NCI-H345 (cell line): ENCODE data around the gene CMTM3.
"Not testable (repeated sequence)": the region's sequence is repeated elsewhere in the genome, so short reads cannot be mapped to it uniquely, and the experiment has no call there.

Experiments used
- DNase-seq: peaks from one replicate; lab custom pipeline; 2025; lab: John Stamatoyannopoulos, UW

CMTM3 gene

DNA sequence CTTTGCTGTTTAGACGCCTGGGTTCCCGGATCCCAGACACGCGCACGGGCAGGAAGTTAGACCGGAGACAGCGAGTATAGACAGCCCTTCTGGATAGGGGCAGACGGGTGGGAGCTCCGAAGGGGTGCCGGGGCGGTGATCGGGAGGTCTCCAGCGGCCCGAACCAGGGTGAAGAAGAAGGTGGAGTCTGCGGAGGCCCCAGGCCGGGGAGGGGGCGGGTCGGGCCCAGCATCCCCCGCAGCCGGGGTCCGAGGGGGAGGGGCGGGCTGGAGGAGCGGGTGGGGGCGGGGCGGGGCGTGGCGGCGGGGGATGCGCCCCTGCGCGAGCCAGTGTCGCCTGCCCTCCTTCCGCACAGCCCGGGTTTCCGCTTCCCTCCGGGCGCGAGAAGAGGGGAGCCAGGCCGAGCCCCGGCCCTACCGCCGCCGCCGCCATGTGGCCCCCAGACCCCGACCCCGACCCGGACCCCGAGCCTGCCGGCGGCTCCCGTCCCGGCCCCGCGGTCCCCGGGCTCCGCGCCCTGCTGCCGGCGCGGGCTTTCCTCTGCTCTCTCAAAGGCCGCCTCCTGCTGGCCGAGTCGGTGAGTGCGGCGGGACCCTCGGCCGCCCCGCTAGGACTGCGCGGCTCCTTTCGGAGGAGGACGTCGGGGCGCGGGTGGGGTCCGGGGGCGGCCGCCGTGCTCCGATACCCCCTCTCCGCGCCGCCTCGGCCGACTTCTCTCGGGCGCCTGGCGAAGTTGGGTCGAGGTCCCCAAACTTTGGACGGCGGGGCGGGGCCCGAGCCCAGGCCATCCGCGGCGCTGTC, at the start of gene CMTM3:
TSS of gene CMTM3 (plus strand) at position 329 of the 801 bp plus-strand sequence. CDS start at position 431, 102 bp downstream.
- DNase-seq: peak; percentile 50

- no peak for DNase-seq
Observed at GRCh38 chr16:66560107-66560506, 44.4 kb upstream of the CMTM3 start.

DNA sequence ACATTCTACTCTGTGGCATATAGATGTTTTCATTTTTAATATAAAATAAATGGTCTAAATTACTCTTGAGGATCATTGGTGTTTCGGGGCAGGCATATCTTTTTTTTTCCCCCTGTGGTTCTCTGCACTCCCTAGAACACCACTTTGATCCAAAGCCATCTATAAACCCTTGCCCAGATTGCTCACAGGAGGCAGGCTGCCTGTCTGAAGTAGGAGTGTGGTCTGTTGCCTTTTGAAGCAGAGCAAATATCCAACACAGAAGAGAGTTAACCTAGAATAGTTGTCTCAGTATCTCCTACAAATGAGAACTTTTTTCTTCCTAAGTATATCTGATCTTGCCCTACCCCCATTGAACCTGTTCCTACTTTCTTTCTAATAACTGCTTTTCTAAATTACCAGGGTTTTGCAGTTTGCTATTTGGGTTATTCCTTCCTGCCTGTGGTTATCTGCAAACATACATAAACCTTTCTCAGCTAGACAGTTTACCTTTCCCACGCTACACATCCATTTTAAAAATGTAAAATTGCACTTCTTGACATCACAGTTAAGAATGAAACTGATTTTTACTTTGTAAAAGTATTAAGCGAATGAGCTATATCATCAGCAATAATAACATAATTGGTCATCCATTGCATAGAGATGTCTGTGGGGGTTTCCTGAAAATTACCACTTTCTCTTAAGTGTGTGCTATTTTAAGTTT, 43.0 kb upstream of the CMTM3 start:
- DNase-seq: no peak

DNA sequence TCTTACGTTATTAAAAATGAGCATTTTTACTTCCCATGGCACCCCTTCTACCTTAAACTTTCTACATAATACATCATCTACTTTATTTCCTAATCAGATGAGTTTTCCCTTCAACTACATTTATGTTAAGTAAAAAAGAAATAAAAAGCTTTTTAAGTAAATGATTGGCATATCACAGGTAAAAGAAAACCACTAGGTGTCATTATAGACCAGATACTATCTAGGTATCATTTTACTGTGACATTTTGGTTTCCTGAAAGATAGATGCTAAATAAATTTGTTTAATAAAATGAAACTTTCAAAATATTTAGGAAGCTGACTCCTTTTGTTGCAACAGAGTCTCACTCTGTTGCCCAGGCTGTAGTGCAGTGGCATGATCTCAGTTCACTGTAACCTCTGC, 42.1 kb upstream of the CMTM3 start:
- no peak for DNase-seq

- no peak for DNase-seq
Observed at GRCh38 chr16:66562986-66563385, 41.5 kb upstream of the CMTM3 start.

GRCh38 chr16:66563574-66564334, 40.8 kb upstream of the CMTM3 start:
- DNase-seq: no peak

- DNase-seq: no peak
Observed at GRCh38 chr16:66566051-66566901, 38.2 kb upstream of the CMTM3 start, which contains the start of gene CMTM1. CMTM1 (plus strand) TSS chr16:66566439; CDS start chr16:66566514, 75 bp downstream.

DNA sequence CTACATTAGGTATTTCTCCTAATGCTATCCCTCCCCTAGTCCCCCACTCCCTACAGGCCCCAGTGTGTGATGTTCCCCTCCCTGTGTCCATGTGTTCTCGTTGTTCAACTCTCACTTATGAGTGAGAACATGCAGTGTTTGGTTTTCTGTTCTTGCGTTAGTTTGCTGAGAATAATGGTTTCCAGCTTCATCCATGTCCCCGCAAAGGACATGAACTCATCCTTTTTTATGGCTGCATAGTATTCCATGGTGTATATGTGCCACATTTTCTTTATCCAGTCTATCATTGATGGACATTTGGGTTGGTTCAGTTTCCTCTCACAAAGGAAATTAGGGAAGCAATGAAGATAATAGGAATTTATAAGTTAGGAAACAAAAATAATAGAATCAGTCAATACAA, 37.2 kb upstream of the CMTM3 start:
- DNase-seq: not testable (repeated sequence)

DNA sequence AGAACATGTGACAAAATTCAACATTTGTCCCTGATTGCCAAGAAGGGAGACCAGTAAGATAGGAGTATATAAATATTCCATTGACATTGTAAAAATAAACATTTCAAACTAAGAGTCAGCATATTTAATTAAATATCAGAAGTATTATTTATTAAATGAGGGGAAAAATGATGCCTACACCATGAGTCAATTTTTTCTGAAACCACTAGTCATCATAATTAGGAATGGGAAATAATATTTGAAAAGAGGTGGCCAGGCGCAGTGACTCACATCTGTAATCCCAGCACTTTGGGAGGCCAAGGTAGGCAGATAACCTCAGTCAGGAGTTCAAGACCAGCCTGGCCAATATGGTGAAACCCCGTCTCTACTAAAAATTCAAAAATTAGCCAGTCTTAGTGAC, 36.1 kb upstream of the CMTM3 start:
- DNase-seq: no peak

DNA sequence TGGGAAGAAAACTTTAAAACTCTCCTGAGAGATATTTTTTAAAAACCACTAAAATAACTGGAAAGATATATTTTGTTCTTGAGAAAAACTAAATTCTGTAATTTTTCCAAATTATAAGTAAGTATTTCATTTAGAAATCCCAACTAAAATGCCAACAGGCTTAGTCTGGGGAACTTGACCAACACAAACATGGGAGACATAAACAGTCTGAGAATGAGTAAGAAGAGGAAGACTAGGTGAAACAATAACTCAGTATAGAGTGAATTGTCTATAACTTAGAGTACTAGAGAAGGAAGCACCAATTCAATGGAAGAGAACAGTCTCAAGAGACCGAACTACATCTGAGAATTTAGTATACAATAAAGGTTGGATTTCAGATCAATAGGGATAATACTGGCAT, 35.4 kb upstream of the CMTM3 start:
- DNase-seq: no peak

GRCh38 chr16:66569827-66570405, 34.6 kb upstream of the CMTM3 start:
- DNase-seq: no peak

- no peak for DNase-seq
Observed at GRCh38 chr16:66572356-66572755, 32.1 kb upstream of the CMTM3 start.

DNA sequence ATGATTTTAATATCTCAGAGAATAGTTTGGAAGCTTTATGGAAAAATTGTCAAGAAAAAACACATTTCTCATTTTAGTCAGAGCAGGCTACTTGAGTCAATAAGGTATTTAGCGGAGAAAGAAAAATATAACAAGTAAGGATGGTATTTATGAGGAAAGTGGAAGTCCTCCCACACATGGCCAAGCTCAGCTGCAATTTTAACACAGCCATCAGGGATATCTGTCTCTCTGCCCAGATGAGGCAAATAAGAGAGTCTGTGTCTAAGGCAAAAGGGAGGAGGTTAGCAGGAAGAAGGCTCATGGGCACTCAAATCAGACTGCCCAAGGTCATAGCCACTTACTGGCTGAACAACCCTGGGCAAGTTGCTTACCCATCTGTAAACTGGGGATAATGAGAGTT, 30.4 kb upstream of the CMTM3 start:
- DNase-seq: no peak

- DNase-seq: no peak
Observed at GRCh38 chr16:66574531-66574930, 30.0 kb upstream of the CMTM3 start.

GRCh38 chr16:66575060-66575459, 29.4 kb upstream of the CMTM3 start:
- DNase-seq: no peak

GRCh38 chr16:66576296-66576695, 28.2 kb upstream of the CMTM3 start:
- no peak for DNase-seq

GRCh38 chr16:66578651-66579531, 25.6 kb upstream of the CMTM3 start, which contains the start of gene CMTM2:
CMTM2 (plus strand) TSS chr16:66579463; CDS start chr16:66579608, 145 bp downstream.
- no peak for DNase-seq

- no peak for DNase-seq
Observed at GRCh38 chr16:66580605-66581209, 23.8 kb upstream of the CMTM3 start.

GRCh38 chr16:66581246-66581952, 23.1 kb upstream of the CMTM3 start:
- no peak for DNase-seq
